HEK293 (cell line): ENCODE data around the gene TAS2R1.

Experiments
- CTCF ChIA-PET: fragments of 350-600 bp; formaldehyde crosslinking; extraction: SDS; loops from one replicate; lab custom pipeline; 2021; ENCODE audit warnings: antibody characterized with exemption; lab: Yijun Ruan, JAX
- POLR2A ChIA-PET: fragments of 300-600 bp; formaldehyde crosslinking; extraction: SDS; loops from one replicate; lab custom pipeline; 2020; ENCODE audit warnings: antibody characterized with exemption, inconsistent platforms; lab: Yijun Ruan, JAX
- H3K27ac ChIP-seq: fragments of 200-500 bp; sonication (Bioruptor generic); 2 replicates; pipeline ENCODE4 v1.5.1; 2014; ENCODE audit warnings: low read depth, low read length, control low read depth, inconsistent platforms; ENCODE audit errors: extremely low read depth
- H3K36me3 ChIP-seq, 2 experiments: fragments of 200-500 bp in 1 of 2; sonication (Bioruptor generic) in 1 of 2; 1 replicate in 1 of 2; 2 replicates in 1 of 2; pipeline ENCODE4 v1.5.1; 2014 to 2017; ENCODE audit warnings: inconsistent platforms in 2 of 2, low read length in 2 of 2; ENCODE audit not compliant: control insufficient read depth in 2 of 2, insufficient read depth in 1 of 2
- H3K4me1 ChIP-seq: fragments of 200-500 bp; sonication (Bioruptor generic); 2 replicates; pipeline ENCODE4 v1.5.1; 2014; ENCODE audit warnings: mild to moderate bottlenecking, low read length, inconsistent platforms; ENCODE audit not compliant: control insufficient read depth, insufficient read depth
- H3K4me3 ChIP-seq: 2 replicates; pipeline ENCODE4 v1.5.1; 2011; ENCODE audit warnings: low read depth, mild to moderate bottlenecking, control low read depth, low read length, moderate library complexity
- H3K9me3 ChIP-seq: fragments of 200-500 bp; sonication (Bioruptor generic); 2 replicates; pipeline ENCODE4 v1.5.1; 2014; ENCODE audit warnings: low read depth, low read length, inconsistent platforms; ENCODE audit not compliant: control insufficient read depth, insufficient read depth
- HOXC10 ChIP-seq: sonication (generic); formaldehyde crosslinking; IDR thresholded peaks from 2 replicates; pipeline ENCODE4 v1.8.1; 2023; ENCODE audit warnings: mild to moderate bottlenecking, missing genetic modification reagents
- MZF1 ChIP-seq: fragments of 450-650 bp; formaldehyde crosslinking; IDR thresholded peaks from 2 replicates; pipeline ENCODE4 v1.5.1; 2017; ENCODE audit warnings: missing biosample characterization, missing genetic modification characterization, borderline replicate concordance
- RBAK ChIP-seq: fragments of 450-650 bp; formaldehyde crosslinking; IDR thresholded peaks from 2 replicates; pipeline ENCODE4 v1.5.1; 2016; ENCODE audit warnings: missing biosample characterization, missing genetic modification characterization
- SETDB1 ChIP-seq: IDR thresholded peaks from one replicate; pipeline ENCODE4 v1.6.1; 2017; ENCODE audit warnings: mild to moderate bottlenecking, low read length, moderate library complexity, mixed read lengths; ENCODE audit not compliant: insufficient read length
- SP7 ChIP-seq: fragments of 450-650 bp; formaldehyde crosslinking; IDR thresholded peaks from 2 replicates; pipeline ENCODE4 v1.5.1; 2016; ENCODE audit warnings: missing biosample characterization, missing genetic modification characterization
- YY1 ChIP-seq: fragments of 450-650 bp; formaldehyde crosslinking; IDR thresholded peaks from 2 replicates; pipeline ENCODE4 v1.5.1; 2018; ENCODE audit warnings: missing biosample characterization, missing genetic modification characterization
- ZBTB17 ChIP-seq: fragments of 450-650 bp; formaldehyde crosslinking; IDR thresholded peaks from 2 replicates; pipeline ENCODE4 v1.5.1; 2016; ENCODE audit warnings: missing biosample characterization, missing genetic modification characterization
- ZNF211 ChIP-seq: fragments of 450-650 bp; formaldehyde crosslinking; IDR thresholded peaks from 2 replicates; pipeline ENCODE4 v1.5.1; 2016; ENCODE audit warnings: low read depth, missing biosample characterization, missing genetic modification characterization
- ZNF426 ChIP-seq: fragments of 450-650 bp; formaldehyde crosslinking; IDR thresholded peaks from 2 replicates; pipeline ENCODE4 v1.5.1; 2017; ENCODE audit warnings: missing biosample characterization, missing genetic modification characterization, mild to moderate bottlenecking, inconsistent platforms, moderate library complexity
- ZNF473 ChIP-seq: fragments of 450-650 bp; formaldehyde crosslinking; IDR thresholded peaks from 2 replicates; pipeline ENCODE4 v1.5.1; 2017; ENCODE audit warnings: missing biosample characterization, missing genetic modification characterization
- ZNF501 ChIP-seq: fragments of 450-650 bp; formaldehyde crosslinking; IDR thresholded peaks from 2 replicates; pipeline ENCODE4 v1.5.1; 2016; ENCODE audit warnings: missing biosample characterization, missing genetic modification characterization
- ZNF561 ChIP-seq: fragments of 450-650 bp; IDR thresholded peaks from 2 replicates; pipeline ENCODE4 v1.5.1; 2018; ENCODE audit warnings: missing biosample characterization, missing genetic modification characterization, borderline replicate concordance
- ZNF670 ChIP-seq: fragments of 450-650 bp; formaldehyde crosslinking; IDR thresholded peaks from 2 replicates; pipeline ENCODE4 v1.5.1; 2016; ENCODE audit warnings: missing biosample characterization, missing genetic modification characterization, low read depth
- ZNF76 ChIP-seq: fragments of 450-650 bp; formaldehyde crosslinking; IDR thresholded peaks from 2 replicates; pipeline ENCODE4; 2016; ENCODE audit warnings: low read depth, missing biosample characterization, missing genetic modification characterization, borderline replicate concordance
- ZNF776 ChIP-seq: fragments of 450-650 bp; formaldehyde crosslinking; IDR thresholded peaks from 2 replicates; pipeline ENCODE4 v1.5.0; 2017; ENCODE audit warnings: missing biosample characterization, missing genetic modification characterization, borderline replicate concordance
- ZNF843 ChIP-seq: fragments of 450-650 bp; formaldehyde crosslinking; IDR thresholded peaks from 2 replicates; pipeline ENCODE4 v1.5.1; 2016; ENCODE audit warnings: missing biosample characterization, missing genetic modification characterization
- ZSCAN16 ChIP-seq: fragments of 450-650 bp; formaldehyde crosslinking; IDR thresholded peaks from 2 replicates; pipeline ENCODE4 v1.5.1; 2016; ENCODE audit warnings: missing biosample characterization, missing genetic modification characterization
- TF ChIP-seq, protein P1 (sequence below): fragments of 450-650 bp; formaldehyde crosslinking; IDR thresholded peaks from 2 replicates; pipeline ENCODE4 v1.5.1; 2016; ENCODE audit warnings: missing biosample characterization, missing genetic modification characterization
- TF ChIP-seq, protein P2 (sequence below): fragments of 450-650 bp; formaldehyde crosslinking; IDR thresholded peaks from 2 replicates; pipeline ENCODE4 v1.5.1; 2016; ENCODE audit warnings: missing biosample characterization, missing genetic modification characterization
- TF ChIP-seq, protein P3 (sequence below): fragments of 450-650 bp; formaldehyde crosslinking; IDR thresholded peaks from 2 replicates; pipeline ENCODE4 v1.5.1; 2016; ENCODE audit warnings: missing biosample characterization, missing genetic modification characterization, low read depth
- TF ChIP-seq, protein P4 (sequence below): fragments of 450-650 bp; IDR thresholded peaks from 2 replicates; pipeline ENCODE4 v1.5.1; 2018; ENCODE audit warnings: missing biosample characterization, missing genetic modification characterization
- TF ChIP-seq, protein P5 (sequence below): fragments of 450-650 bp; formaldehyde crosslinking; IDR thresholded peaks from 2 replicates; pipeline ENCODE4 v1.5.1; 2016; ENCODE audit warnings: missing biosample characterization, missing genetic modification characterization

TAS2R1 gene

DNA sequence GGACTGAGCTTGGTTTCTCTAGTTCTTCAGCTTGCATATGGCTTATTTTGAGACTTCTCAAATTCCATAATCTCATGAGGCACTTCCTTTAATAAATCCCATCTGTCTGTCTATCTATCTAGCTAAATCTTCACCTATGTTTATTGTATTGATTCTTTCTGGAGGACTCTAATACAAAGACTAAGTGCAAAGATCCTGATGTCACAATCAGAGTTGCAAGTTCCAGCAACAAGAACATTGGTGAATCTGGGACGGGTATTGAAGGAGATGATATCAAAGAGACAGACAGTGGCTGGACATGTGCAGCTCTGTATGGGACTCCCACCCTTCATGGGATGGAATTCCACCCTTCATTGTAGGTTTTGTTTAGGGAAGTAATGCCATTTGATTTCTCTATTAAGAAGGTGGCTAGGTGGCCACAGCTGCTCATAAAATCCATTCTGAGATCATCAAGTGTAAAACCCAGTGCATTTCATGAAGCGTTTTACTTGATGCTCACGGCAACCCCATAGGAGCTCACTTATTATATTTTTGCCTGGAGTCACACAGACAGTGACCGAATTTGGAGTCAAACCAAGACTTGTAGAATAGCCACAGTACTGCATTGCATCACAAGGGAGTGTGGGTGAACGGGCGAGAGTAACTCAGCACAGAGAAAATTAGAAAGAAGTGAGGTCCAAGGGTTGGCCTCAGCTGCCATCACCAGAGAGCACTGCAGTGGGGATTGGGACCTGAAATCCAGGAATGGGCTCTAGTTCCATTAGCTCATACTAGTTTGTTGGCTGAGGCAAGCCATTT is 24.9 kb downstream of the TAS2R1 start (continued):
- TF ChIP-seq, protein P1, sequence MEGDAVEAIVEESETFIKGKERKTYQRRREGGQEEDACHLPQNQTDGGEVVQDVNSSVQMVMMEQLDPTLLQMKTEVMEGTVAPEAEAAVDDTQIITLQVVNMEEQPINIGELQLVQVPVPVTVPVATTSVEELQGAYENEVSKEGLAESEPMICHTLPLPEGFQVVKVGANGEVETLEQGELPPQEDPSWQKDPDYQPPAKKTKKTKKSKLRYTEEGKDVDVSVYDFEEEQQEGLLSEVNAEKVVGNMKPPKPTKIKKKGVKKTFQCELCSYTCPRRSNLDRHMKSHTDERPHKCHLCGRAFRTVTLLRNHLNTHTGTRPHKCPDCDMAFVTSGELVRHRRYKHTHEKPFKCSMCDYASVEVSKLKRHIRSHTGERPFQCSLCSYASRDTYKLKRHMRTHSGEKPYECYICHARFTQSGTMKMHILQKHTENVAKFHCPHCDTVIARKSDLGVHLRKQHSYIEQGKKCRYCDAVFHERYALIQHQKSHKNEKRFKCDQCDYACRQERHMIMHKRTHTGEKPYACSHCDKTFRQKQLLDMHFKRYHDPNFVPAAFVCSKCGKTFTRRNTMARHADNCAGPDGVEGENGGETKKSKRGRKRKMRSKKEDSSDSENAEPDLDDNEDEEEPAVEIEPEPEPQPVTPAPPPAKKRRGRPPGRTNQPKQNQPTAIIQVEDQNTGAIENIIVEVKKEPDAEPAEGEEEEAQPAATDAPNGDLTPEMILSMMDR (tag by site-specific recombination) = no peak
- TF ChIP-seq, protein P2, sequence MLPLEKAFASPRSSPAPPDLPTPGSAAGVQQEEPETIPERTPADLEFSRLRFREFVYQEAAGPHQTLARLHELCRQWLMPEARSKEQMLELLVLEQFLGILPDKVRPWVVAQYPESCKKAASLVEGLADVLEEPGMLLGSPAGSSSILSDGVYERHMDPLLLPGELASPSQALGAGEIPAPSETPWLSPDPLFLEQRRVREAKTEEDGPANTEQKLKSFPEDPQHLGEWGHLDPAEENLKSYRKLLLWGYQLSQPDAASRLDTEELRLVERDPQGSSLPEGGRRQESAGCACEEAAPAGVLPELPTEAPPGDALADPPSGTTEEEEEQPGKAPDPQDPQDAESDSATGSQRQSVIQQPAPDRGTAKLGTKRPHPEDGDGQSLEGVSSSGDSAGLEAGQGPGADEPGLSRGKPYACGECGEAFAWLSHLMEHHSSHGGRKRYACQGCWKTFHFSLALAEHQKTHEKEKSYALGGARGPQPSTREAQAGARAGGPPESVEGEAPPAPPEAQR (tag by site-specific recombination) = no peak
- TF ChIP-seq ZNF501 (tag by site-specific recombination) = no peak
- TF ChIP-seq ZNF843 (tag by site-specific recombination) = no peak
- TF ChIP-seq, all 188 proteins: peak for 0

DNA sequence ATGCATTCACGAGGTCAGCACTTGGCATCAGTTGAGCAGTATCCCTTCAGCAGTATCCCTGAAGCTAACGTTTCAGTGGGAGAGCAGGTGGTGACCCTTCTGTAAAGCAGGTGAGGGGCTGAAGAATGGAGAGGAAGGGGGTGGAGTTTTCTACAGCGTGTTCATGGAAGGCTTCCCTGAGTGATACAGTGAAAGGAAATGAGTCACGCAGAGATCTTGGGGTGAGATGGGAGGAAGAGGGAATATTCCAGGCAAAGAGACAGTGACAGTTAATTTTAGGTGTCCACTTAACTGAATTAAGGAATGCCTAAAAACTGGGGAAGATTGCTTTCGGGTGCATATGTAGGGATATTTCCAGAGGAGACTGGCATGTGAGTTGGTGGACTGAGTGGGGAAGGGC is 25.7 kb downstream of the TAS2R1 start:
- CTCF ChIA-PET = interaction anchor here (1.0 kb wide), 1 partner anchor 426 kb away, joined by 3 read pairs; no protein-coding TSS in a partner anchor
- H3K4me3 ChIP-seq = no peak overlapping the region

DNA sequence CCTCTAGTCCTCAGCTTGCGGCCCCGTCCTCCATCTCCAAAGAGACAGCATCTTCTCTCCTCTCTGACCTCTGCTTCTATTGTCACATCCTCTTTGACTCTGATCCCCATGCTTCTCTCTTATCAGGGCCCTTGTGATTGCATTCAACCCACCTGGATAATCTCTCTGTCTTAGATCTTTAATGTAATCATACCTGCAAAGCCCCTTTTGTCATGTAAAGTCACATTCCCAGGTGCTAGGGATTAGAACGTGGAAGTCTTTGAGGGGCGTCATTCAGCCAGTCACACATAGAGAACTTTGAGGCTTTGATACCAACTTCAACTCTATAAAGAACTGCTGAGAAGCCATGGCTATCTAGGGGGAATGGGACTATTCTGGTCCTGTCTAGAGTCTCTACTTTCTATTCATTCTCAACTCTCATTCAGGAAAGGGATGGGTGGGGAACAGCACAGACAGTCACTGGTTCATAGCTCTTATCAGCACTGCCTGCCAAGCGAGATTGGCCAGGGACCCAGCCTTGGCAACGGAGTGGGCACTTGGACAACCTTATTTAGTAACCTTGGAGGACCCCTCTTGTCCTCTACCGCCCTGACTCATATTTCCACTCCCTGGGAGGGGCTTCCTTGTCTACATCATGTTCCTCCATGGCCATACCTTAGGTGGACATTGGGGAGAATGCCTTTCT is 29.0 kb downstream of the TAS2R1 start:
- Histone ChIP-seq H3K9me3 (no peaks in the 10 kb centered on the region), H3K4me3 (no peak overlapping the region)
- no peak for TF ChIP-seq ZNF426 (tag by site-specific recombination)
- TF ChIP-seq, all 188 proteins: peak for 0
- Histone ChIP-seq H3K4me1 (no peaks in the 10 kb centered on the region), H3K27ac (no peak overlapping the region), H3K36me3 (no peaks in the 10 kb centered on the region)
- ChIA-PET POLR2A (no interaction called here), CTCF (no interaction called here)

More for the DNA sequence above, 25.7 kb downstream of the TAS2R1 start:
- TF ChIP-seq SP7 (tag by site-specific recombination) (no peak), ZSCAN16 (tag by site-specific recombination) (no peak), MZF1 (tag by site-specific recombination) (no peak), ZNF211 (no peak), RBAK (tag by site-specific recombination) (no peak), YY1 (tag by site-specific recombination) (no peak), ZNF473 (tag by site-specific recombination) (no peak), ZNF76 (tag by site-specific recombination) (no peak), ZBTB17 (tag by site-specific recombination) (no peak), ZNF670 (no peak), HOXC10 (CRISPR knock-in tag) (no peak), ZNF561 (no peak), ZNF776 (tag by site-specific recombination) (no peak), SETDB1 (no peak)
- TF ChIP-seq, protein P3, sequence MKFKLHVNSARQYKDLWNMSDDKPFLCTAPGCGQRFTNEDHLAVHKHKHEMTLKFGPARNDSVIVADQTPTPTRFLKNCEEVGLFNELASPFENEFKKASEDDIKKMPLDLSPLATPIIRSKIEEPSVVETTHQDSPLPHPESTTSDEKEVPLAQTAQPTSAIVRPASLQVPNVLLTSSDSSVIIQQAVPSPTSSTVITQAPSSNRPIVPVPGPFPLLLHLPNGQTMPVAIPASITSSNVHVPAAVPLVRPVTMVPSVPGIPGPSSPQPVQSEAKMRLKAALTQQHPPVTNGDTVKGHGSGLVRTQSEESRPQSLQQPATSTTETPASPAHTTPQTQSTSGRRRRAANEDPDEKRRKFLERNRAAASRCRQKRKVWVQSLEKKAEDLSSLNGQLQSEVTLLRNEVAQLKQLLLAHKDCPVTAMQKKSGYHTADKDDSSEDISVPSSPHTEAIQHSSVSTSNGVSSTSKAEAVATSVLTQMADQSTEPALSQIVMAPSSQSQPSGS (tag by site-specific recombination) = no peak
- TF ChIP-seq, protein P4, sequence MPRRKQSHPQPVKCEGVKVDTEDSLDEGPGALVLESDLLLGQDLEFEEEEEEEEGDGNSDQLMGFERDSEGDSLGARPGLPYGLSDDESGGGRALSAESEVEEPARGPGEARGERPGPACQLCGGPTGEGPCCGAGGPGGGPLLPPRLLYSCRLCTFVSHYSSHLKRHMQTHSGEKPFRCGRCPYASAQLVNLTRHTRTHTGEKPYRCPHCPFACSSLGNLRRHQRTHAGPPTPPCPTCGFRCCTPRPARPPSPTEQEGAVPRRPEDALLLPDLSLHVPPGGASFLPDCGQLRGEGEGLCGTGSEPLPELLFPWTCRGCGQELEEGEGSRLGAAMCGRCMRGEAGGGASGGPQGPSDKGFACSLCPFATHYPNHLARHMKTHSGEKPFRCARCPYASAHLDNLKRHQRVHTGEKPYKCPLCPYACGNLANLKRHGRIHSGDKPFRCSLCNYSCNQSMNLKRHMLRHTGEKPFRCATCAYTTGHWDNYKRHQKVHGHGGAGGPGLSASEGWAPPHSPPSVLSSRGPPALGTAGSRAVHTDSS (tag by site-specific recombination) = no peak
- TF ChIP-seq, protein P5, sequence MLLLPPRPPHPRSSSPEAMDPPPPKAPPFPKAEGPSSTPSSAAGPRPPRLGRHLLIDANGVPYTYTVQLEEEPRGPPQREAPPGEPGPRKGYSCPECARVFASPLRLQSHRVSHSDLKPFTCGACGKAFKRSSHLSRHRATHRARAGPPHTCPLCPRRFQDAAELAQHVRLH (tag by site-specific recombination) = no peak
- H3K27ac ChIP-seq = no peak overlapping the region
- H3K9me3 ChIP-seq = no peaks in the 10 kb centered on the region
- no peaks in the 10 kb centered on the region for H3K36me3 ChIP-seq
- POLR2A ChIA-PET = no interaction called here
- no peaks in the 10 kb centered on the region for H3K4me1 ChIP-seq
